Mesendoderm (in vitro differentiated cells): Measurements from ENCODE around the gene TGFBRAP1.
"Not testable (repeated sequence)": the region's sequence is repeated elsewhere in the genome, so short reads cannot be mapped to it uniquely, and the experiment has no call there.

Experiments used
- DNase-seq: peaks from one replicate; pipeline ENCODE4 v3.0.0; 2013
- H2AK5ac ChIP-seq: 2 replicates; pipeline ENCODE4 v1.6.1; 2013; ENCODE audit warnings: low read length, inconsistent platforms
- H2BK120ac ChIP-seq: 2 replicates; pipeline ENCODE4 v1.6.1; 2013; ENCODE audit warnings: low read depth, mild to moderate bottlenecking, low read length, moderate library complexity, mixed read lengths
- H2BK15ac ChIP-seq: replicated peaks from 2 replicates; pipeline ENCODE4 v1.6.1; 2013; ENCODE audit warnings: low read depth, mild to moderate bottlenecking, moderate library complexity
- H2BK5ac ChIP-seq: 2 replicates; pipeline ENCODE4 v1.6.1; 2013; ENCODE audit warnings: low read length, inconsistent platforms
- H3K18ac ChIP-seq: 2 replicates; pipeline ENCODE4 v1.6.1; 2013; ENCODE audit warnings: mild to moderate bottlenecking, low read length, mixed read lengths
- H3K23ac ChIP-seq: one replicate; pipeline ENCODE4 v1.6.1; 2013; ENCODE audit warnings: low read length
- H3K27ac ChIP-seq: 2 replicates; pipeline ENCODE4 v1.5.1; 2013; ENCODE audit warnings: low read depth, mild to moderate bottlenecking, inconsistent platforms, low read length, moderate library complexity
- H3K27me3 ChIP-seq: 2 replicates; pipeline ENCODE4 v1.6.1; 2013; ENCODE audit warnings: low read length, control low read depth, mild to moderate bottlenecking, inconsistent platforms; ENCODE audit not compliant: insufficient read depth, poor library complexity
- H3K36me3 ChIP-seq: 2 replicates; pipeline ENCODE4 v1.6.1; 2013; ENCODE audit warnings: low read length, inconsistent platforms; ENCODE audit not compliant: control insufficient read depth, insufficient read depth
- H3K4ac ChIP-seq: one replicate; pipeline ENCODE4 v1.6.1; 2013; ENCODE audit warnings: low read depth, mild to moderate bottlenecking, low read length, moderate library complexity
- H3K4me1 ChIP-seq: 2 replicates; pipeline ENCODE4 v1.6.1; 2013; ENCODE audit warnings: low read depth, low read length, inconsistent platforms; ENCODE audit not compliant: control insufficient read depth
- H3K4me2 ChIP-seq: 2 replicates; pipeline ENCODE4 v1.6.1; 2013; ENCODE audit warnings: low read length
- H3K4me3 ChIP-seq: 2 replicates; pipeline ENCODE4 v1.5.1; 2013; ENCODE audit warnings: mild to moderate bottlenecking, low read length
- H3K56ac ChIP-seq: one replicate; pipeline ENCODE4 v1.6.1; 2013; ENCODE audit warnings: low read length
- H3K79me1 ChIP-seq: 2 replicates; pipeline ENCODE4 v1.6.1; 2013; ENCODE audit warnings: low read length, inconsistent platforms
- H3K79me2 ChIP-seq: 2 replicates; pipeline ENCODE4 v1.6.1; 2013; ENCODE audit warnings: mild to moderate bottlenecking, low read length; ENCODE audit not compliant: control insufficient read depth, insufficient read depth
- H3K9ac ChIP-seq: 2 replicates; pipeline ENCODE4 v1.6.1; 2013; ENCODE audit warnings: low read length, inconsistent platforms
- H4K5ac ChIP-seq: one replicate; pipeline ENCODE4 v1.6.1; 2013; ENCODE audit warnings: low read length
- H4K8ac ChIP-seq: one replicate; pipeline ENCODE4 v1.6.1; 2013; ENCODE audit warnings: low read depth, mild to moderate bottlenecking, control low read depth, low read length, moderate library complexity
- WGBS: extraction: QIAGEN DNeasy Blood & Tissue Kit; methylation state at CpG from one replicate; pipeline ENCODE4 v1.1.7; 2013; ENCODE audit warnings: low lambda C conversion rate, missing lambda C conversion rate; ENCODE audit not compliant: insufficient coverage; ENCODE audit errors: extremely low coverage; 5-methylcytosine and 5-hydroxymethylcytosine counted together

TGFBRAP1 gene

DNA sequence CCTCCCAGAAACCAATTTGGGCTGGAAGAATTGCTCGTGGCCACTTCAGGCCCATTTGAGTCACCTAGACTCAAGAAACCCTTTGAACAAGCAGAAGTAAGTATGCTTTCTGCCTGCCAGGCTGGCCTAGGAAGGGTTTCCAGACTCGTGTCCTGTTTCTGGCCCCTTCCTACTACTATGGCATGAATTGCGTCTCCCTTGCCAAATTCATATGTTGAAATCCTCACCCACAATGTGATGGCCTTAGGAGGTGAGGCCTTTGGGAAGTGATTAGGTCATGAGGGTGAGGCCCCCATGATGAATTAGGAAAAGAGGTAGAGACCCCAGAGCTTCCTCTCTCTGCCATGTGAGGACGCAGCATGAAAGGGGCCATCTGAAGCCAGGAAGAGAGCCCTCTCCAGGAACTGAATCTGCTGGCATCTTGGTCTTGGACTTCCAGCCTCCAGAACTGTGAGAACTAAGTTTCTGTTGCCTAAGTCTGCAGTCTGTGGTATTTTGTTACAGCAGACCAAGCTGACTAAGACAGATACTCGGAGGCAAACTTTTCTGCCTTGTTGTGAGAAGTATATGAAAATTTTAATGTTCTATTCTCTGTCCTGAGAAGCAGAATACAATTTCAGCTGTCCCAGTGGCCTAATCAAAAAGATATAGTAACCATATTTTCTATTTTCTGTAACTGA lies 74.9 kb downstream of the TGFBRAP1 start:
- H3K79me2 ChIP-seq, result no peaks in the 10 kb centered on the region
- no peak overlapping the region for H3K9ac ChIP-seq
- H3K56ac ChIP-seq, result no peak overlapping the region
- H4K5ac ChIP-seq, result no peak overlapping the region
- no peak overlapping the region for H2BK5ac ChIP-seq
- no peaks in the 10 kb centered on the region for H3K4me1 ChIP-seq
- H2AK5ac ChIP-seq, result no peak overlapping the region
- no peak overlapping the region for H3K4me3 ChIP-seq
- no peak overlapping the region for H2BK120ac ChIP-seq
- H3K79me1 ChIP-seq, result no peaks in the 10 kb centered on the region
- no peak overlapping the region for H4K8ac ChIP-seq
- H3K4me2 ChIP-seq, result no peak overlapping the region
- no CpG with 5 or more reads among the region's 5 CpGs for WGBS
- no peak overlapping the region for H3K4ac ChIP-seq
- no peak overlapping the region for H3K23ac ChIP-seq
- no peaks in the 10 kb centered on the region for H3K27me3 ChIP-seq
- no peak for DNase-seq
- H3K27ac ChIP-seq, result no peak overlapping the region
- no peaks in the 10 kb centered on the region for H3K36me3 ChIP-seq
- H3K18ac ChIP-seq, result no peak overlapping the region
- no peak overlapping the region for H2BK15ac ChIP-seq

DNA sequence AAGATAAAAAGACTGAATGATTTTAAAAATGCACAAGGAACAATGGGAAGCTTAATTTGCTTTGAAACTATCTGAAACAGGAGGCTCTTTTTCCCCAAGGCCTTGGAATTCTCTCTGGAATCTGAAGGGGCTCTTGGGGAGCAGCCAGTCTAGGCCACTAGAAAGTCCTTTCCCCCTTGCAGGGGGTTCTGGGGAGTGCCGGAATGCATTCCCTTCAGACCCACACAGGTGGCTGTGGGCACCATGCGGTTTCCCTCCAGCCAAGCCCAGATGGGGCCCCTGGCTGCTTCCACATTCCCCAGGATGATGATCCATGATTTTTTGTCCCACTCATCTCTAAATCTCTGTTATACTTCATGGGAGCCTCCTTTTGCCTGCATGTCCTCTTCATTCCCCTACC lies 77.3 kb downstream of the TGFBRAP1 start:
- H3K79me1 ChIP-seq, result no peaks in the 10 kb centered on the region
- no CpG with 5 or more reads among the region's 2 CpGs for WGBS
- H2BK15ac ChIP-seq, result no peak overlapping the region

DNA sequence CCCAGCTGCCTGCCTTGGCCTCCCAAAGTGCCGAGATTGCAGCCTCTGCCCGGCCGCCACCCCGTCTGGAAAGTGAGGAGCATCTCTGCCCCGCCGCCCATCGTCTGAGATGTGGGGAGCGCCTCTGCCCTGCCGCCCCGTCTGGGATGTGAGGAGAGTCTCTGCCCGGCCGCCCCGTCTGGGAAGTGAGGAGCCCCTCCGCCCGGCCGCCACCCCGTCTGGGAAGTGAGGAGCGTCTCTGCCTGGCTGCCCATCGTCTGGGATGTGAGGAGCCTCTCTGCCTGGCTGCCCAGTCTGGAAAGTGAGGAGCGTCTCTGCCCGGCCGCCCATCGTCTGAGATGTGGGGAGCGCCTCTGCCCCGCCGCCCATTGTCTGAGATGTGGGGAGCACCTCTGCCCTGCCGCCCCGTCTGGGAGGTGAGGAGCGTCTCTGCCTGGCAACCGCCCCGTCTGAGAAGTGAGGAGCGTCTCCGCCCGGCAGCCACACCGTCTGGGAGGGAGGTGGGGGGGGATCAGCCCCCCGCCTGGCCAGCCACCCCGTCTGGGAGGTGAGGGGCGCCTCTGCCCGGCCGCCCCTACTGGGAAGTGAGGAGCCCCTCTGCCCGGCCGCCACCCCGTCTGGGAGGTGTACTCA lies 78.4 kb downstream of the TGFBRAP1 start:
- not testable (repeated sequence) for H3K27ac ChIP-seq, H3K27me3 ChIP-seq, H3K79me2 ChIP-seq, H2BK15ac ChIP-seq, H3K18ac ChIP-seq, H2BK5ac ChIP-seq, H3K23ac ChIP-seq, H3K79me1 ChIP-seq, H3K4ac ChIP-seq, H4K5ac ChIP-seq, H3K9ac ChIP-seq, H4K8ac ChIP-seq, H3K4me3 ChIP-seq, H2BK120ac ChIP-seq, H3K4me1 ChIP-seq, H3K4me2 ChIP-seq, H3K56ac ChIP-seq, DNase-seq, H3K36me3 ChIP-seq, H2AK5ac ChIP-seq
- no CpG with 5 or more reads among the region's 43 CpGs for WGBS

More for the DNA sequence above, 77.3 kb downstream of the TGFBRAP1 start:
- H3K4me1 ChIP-seq, result no peaks in the 10 kb centered on the region
- H3K9ac ChIP-seq, result no peak overlapping the region
- H2AK5ac ChIP-seq, result no peak overlapping the region
- no peak overlapping the region for H2BK5ac ChIP-seq
- H3K4me3 ChIP-seq, result no peak overlapping the region
- H2BK120ac ChIP-seq, result no peak overlapping the region
- H3K36me3 ChIP-seq, result no peaks in the 10 kb centered on the region
- H3K4ac ChIP-seq, result no peak overlapping the region
- no peaks in the 10 kb centered on the region for H3K79me2 ChIP-seq
- no peak overlapping the region for H3K18ac ChIP-seq
- no peak overlapping the region for H4K5ac ChIP-seq
- H3K23ac ChIP-seq, result no peak overlapping the region
- H3K4me2 ChIP-seq, result no peak overlapping the region
- H4K8ac ChIP-seq, result no peak overlapping the region
- H3K56ac ChIP-seq, result no peak overlapping the region
- DNase-seq, result no peak
- no peaks in the 10 kb centered on the region for H3K27me3 ChIP-seq
- no peak overlapping the region for H3K27ac ChIP-seq

DNA sequence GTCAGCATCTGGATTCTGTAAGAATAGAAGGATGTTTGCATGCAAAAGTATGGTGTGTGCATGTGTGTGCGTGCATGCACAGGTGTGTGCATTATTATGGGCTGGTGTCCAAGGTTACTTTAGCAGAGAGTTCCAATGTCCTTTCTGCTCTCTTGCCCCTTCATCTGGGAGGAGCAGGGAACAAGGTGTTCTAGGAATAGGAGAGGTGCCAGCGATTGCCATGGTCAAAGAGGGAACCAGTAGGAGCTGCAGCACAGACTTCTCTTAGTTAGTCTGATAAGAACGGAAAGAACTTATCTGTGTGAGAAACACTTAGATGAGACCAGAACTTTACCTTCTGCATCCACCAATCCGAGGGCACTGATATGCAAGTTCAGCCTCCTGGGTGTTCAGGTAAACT lies 79.6 kb downstream of the TGFBRAP1 start:
- no peak overlapping the region for H3K4me2 ChIP-seq
- H3K79me1 ChIP-seq, result no peaks in the 10 kb centered on the region
- no peak overlapping the region for H3K4me3 ChIP-seq
- WGBS, result no CpG with 5 or more reads among the region's 4 CpGs
- no peak overlapping the region for H4K5ac ChIP-seq
- no peak overlapping the region for H3K18ac ChIP-seq
- H3K4me1 ChIP-seq, result no peaks in the 10 kb centered on the region
- H3K23ac ChIP-seq, result no peak overlapping the region
- no peak overlapping the region for H2BK5ac ChIP-seq
- no peaks in the 10 kb centered on the region for H3K27me3 ChIP-seq
- H3K79me2 ChIP-seq, result no peaks in the 10 kb centered on the region
- H2AK5ac ChIP-seq, result no peak overlapping the region
- DNase-seq, result no peak
- H3K27ac ChIP-seq, result no peak overlapping the region
- H3K4ac ChIP-seq, result no peak overlapping the region
- no peak overlapping the region for H2BK15ac ChIP-seq
- H4K8ac ChIP-seq, result no peak overlapping the region
- no peak overlapping the region for H2BK120ac ChIP-seq
- no peak overlapping the region for H3K9ac ChIP-seq
- no peaks in the 10 kb centered on the region for H3K36me3 ChIP-seq
- no peak overlapping the region for H3K56ac ChIP-seq

DNA sequence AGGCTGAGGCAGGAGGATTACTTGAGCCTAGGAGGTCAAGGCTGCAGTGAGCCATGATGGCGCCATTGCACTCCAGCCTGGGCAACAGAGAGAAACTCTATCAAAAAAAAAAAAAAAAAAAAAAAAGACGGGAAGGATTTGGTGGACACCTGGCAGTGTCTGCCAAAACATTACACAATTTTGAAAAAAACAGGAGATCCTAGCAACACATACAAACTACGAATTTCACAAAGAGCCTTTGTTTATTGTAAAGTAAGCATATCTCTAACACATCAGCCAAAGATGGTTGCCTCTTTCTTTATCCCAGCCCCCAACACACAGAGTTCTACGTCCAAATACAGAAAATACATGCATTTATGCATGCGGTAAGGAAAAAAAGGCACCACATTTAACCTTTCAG lies 80.4 kb downstream of the TGFBRAP1 start:
- Histone ChIP-seq H3K79me2 (no peaks in the 10 kb centered on the region), H3K4ac (no peak overlapping the region), H3K27me3 (no peaks in the 10 kb centered on the region), H3K56ac (no peak overlapping the region), H3K4me3 (no peak overlapping the region), H3K4me1 (no peaks in the 10 kb centered on the region), H3K27ac (no peak overlapping the region), H2BK5ac (no peak overlapping the region), H2AK5ac (no peak overlapping the region), H4K8ac (no peak overlapping the region), H2BK15ac (no peak overlapping the region), H4K5ac (no peak overlapping the region), H3K79me1 (no peaks in the 10 kb centered on the region), H3K23ac (no peak overlapping the region), H3K9ac (no peak overlapping the region), H3K18ac (no peak overlapping the region), H3K4me2 (no peak overlapping the region), H2BK120ac (no peak overlapping the region), H3K36me3 (no peaks in the 10 kb centered on the region)
- no CpG with 5 or more reads among the region's 5 CpGs for WGBS
- DNase-seq, result no peak
